Endothelial cell of umbilical vein (primary cell): Measurements from ENCODE around the gene ZNF331. TPM values are rescaled to one million over a fixed set of nuclear protein-coding genes. Genes with fewer than 3 reads are reported as not detected.

Source experiments
- BruUV-seq: library from RNA; stranded (reverse); fragments of 400-500 nt; replicated peaks from 2 replicates; lab custom pipeline; 2021; lab: Mats Ljungman, UMichigan
- CTCF ChIA-PET: fragments of 300-600, 350-600 bp; sonication (Branson Sonifier 250); formaldehyde crosslinking; loops from one replicate; lab custom pipeline; 2021; ENCODE audit warnings: antibody characterized with exemption, inconsistent platforms; lab: Charles Lee
- POLR2A ChIA-PET: fragments of 300-600, 350-600 bp; sonication (Branson Sonifier 250); formaldehyde crosslinking; loops from one replicate; lab custom pipeline; 2021; ENCODE audit warnings: antibody characterized with exemption, inconsistent platforms; lab: Charles Lee
- DNase-seq: peaks from one replicate; pipeline ENCODE4 v3.0.0-alpha.2; 2011; ENCODE audit warnings: low read depth, low spot score
- FAIRE-seq: peaks from 2 replicates; lab custom pipeline; 2011; peaks lifted over from hg19 to GRCh38; lab: Jason Lieb, UNC
- H2AFZ ChIP-seq: 2 replicates; pipeline ENCODE4 v1.6.0; 2012; ENCODE audit warnings: low read depth, low read length, control low read depth, inconsistent platforms
- H3K27ac ChIP-seq: 2 replicates; pipeline ENCODE4 v1.5.1; 2011; ENCODE audit warnings: low read depth, mild to moderate bottlenecking, control low read depth, low read length, moderate library complexity; ENCODE audit not compliant: insufficient read depth
- H3K27me3 ChIP-seq, 2 experiments: 2 replicates each; pipeline versions ENCODE4 v1.6.0 to v1.6.1; 2011; ENCODE audit warnings: low read length in 2 of 2, mixed read lengths in 1 of 2; ENCODE audit not compliant: control insufficient read depth in 2 of 2, insufficient read depth in 2 of 2
- H3K36me3 ChIP-seq, 2 experiments: 2 replicates in 1 of 2; 3 replicates in 1 of 2; pipeline ENCODE4 v1.5.1; 2011; ENCODE audit warnings: low read length in 2 of 2, mild to moderate bottlenecking in 1 of 2, moderate library complexity in 1 of 2; ENCODE audit not compliant: control insufficient read depth in 2 of 2, insufficient read depth in 2 of 2; ENCODE audit errors: extremely low read depth in 1 of 2
- H3K4me1 ChIP-seq: 3 replicates; pipeline ENCODE4 v1.5.1; 2011; ENCODE audit warnings: mild to moderate bottlenecking, low read length; ENCODE audit not compliant: control insufficient read depth, insufficient read depth; ENCODE audit errors: extremely low read depth
- H3K4me2 ChIP-seq: 2 replicates; pipeline ENCODE4 v1.6.1; 2011; ENCODE audit warnings: low read length, control low read depth, mixed read lengths; ENCODE audit not compliant: insufficient read depth
- H3K4me3 ChIP-seq, 3 experiments: fragments of 200-600 bp in 1 of 3; sonication (generic), shearing (Covaris generic) in 1 of 3; replicated peaks in 1 of 3; 2 replicates each; pipeline ENCODE4 v1.5.1; 2011 to 2016; ENCODE audit warnings: control low read depth in 3 of 3, low read length in 3 of 3, mild to moderate bottlenecking in 2 of 3, inconsistent platforms in 1 of 3, low read depth in 1 of 3, moderate library complexity in 1 of 3; ENCODE audit not compliant: insufficient read depth in 1 of 3
- H3K79me2 ChIP-seq: 2 replicates; pipeline ENCODE4 v1.6.0; 2012; ENCODE audit warnings: low read length, inconsistent platforms; ENCODE audit not compliant: control insufficient read depth, insufficient read depth
- H3K9ac ChIP-seq: replicated peaks from 2 replicates; pipeline ENCODE3; 2011; ENCODE audit warnings: low read length, control low read depth; ENCODE audit not compliant: insufficient read depth; ENCODE audit errors: extremely low read depth
- H3K9me1 ChIP-seq: replicated peaks from 3 replicates; pipeline ENCODE4 v1.6.0; 2011; ENCODE audit warnings: mild to moderate bottlenecking, low read length; ENCODE audit not compliant: control insufficient read depth, insufficient read depth; ENCODE audit errors: extremely low read depth
- H3K9me3 ChIP-seq: replicated peaks from 2 replicates; pipeline ENCODE4 v1.5.1; 2012; ENCODE audit warnings: low read length, inconsistent platforms; ENCODE audit not compliant: control insufficient read depth, insufficient read depth
- H4K20me1 ChIP-seq: replicated peaks from 2 replicates; pipeline ENCODE3; 2011; ENCODE audit warnings: mild to moderate bottlenecking, low read length; ENCODE audit not compliant: control insufficient read depth, insufficient read depth; ENCODE audit errors: extremely low read depth
- EZH2 ChIP-seq: IDR thresholded peaks from 2 replicates; pipeline ENCODE4 v1.6.1; 2012; ENCODE audit warnings: borderline replicate concordance, low read depth, mild to moderate bottlenecking, moderate library complexity, low read length, inconsistent platforms; ENCODE audit not compliant: severe bottlenecking
- FOS ChIP-seq: IDR thresholded peaks from 2 replicates; pipeline ENCODE4 v1.6.1; 2011; ENCODE audit warnings: mild to moderate bottlenecking, low read length, moderate library complexity, borderline replicate concordance; ENCODE audit not compliant: insufficient read depth
- GATA2 ChIP-seq: IDR thresholded peaks from 2 replicates; pipeline ENCODE4 v1.7.0; 2011; ENCODE audit warnings: low read depth, mild to moderate bottlenecking, moderate library complexity, mixed read lengths, low read length; ENCODE audit not compliant: insufficient read length, insufficient read depth
- JUN ChIP-seq: IDR thresholded peaks from 2 replicates; pipeline ENCODE4 v1.6.1; 2011; ENCODE audit warnings: borderline replicate concordance, low read depth; ENCODE audit not compliant: insufficient read length, insufficient read depth
- MYC ChIP-seq: IDR thresholded peaks from one replicate; pipeline ENCODE4 v1.6.1; 2011; ENCODE audit warnings: mild to moderate bottlenecking, low read depth, low read length
- POLR2A ChIP-seq: IDR thresholded peaks from 2 replicates; pipeline ENCODE4 v1.6.1; 2012; ENCODE audit warnings: low read depth, mild to moderate bottlenecking, control low read depth, low read length
- POLR2AphosphoS5 ChIP-seq: IDR thresholded peaks from 2 replicates; pipeline ENCODE4 v1.6.1; 2012; ENCODE audit warnings: low read depth, mild to moderate bottlenecking, control low read depth, low read length, moderate library complexity; ENCODE audit not compliant: insufficient read depth
- dilution Hi-C: fragments of 300-500 bp; cut with MboI; formaldehyde crosslinking; loops from one replicate; pipeline ENCODE4 v1.15.0; 2019; ENCODE audit warnings: low sequenced_read_pairs; ENCODE audit not compliant: extremely low pct_ligation_motif_present
- intact Hi-C: fragments of 100-400 bp; cut with micrococcal nuclease; formaldehyde crosslinking; loops from one replicate; pipeline ENCODE4 v1.10.0; 2022
- polyA plus RNA-seq, 4 experiments: library from polyadenylated mRNA; depleted of rRNA in 3 of 4; stranded (reverse) in 3 of 4; unstranded in 1 of 4; fragments of >200 nt; gene quantifications; 2 replicates each; pipeline versions ENCODE4 v1.2.1 to v1.2.3, GENCODE V29; 2011 to 2012; ENCODE audit warnings: missing spikeins in 1 of 4
- total RNA-seq: library from RNA; stranded (reverse); gene quantifications from 2 replicates; pipeline ENCODE4 v1.2.3, GENCODE V29; 2021
- TF ChIP-seq, protein P1 (sequence below): IDR thresholded peaks from 2 replicates; pipeline ENCODE4 v1.6.1; 2011; ENCODE audit not compliant: insufficient read depth, insufficient read length
- TF ChIP-seq, protein P2 (sequence below), 2 donors: IDR thresholded peaks; 1 replicate in 1 of 2; 2 replicates in 1 of 2; pipeline ENCODE4 v1.5.1; 2011; ENCODE audit warnings: low read length in 2 of 2, mild to moderate bottlenecking in 2 of 2, moderate library complexity in 2 of 2, control low read depth in 1 of 2, inconsistent platforms in 1 of 2, low read depth in 1 of 2; ENCODE audit not compliant: insufficient read depth in 1 of 2; ENCODE audit errors: extremely low read depth in 1 of 2

Gene ZNF331
- total and polyA plus RNA-seq, 2 donors (not counting 3 experiments of a cell fraction or from before 2014, with no cell fraction given) = 6.2 to 11.2 TPM

DNA sequence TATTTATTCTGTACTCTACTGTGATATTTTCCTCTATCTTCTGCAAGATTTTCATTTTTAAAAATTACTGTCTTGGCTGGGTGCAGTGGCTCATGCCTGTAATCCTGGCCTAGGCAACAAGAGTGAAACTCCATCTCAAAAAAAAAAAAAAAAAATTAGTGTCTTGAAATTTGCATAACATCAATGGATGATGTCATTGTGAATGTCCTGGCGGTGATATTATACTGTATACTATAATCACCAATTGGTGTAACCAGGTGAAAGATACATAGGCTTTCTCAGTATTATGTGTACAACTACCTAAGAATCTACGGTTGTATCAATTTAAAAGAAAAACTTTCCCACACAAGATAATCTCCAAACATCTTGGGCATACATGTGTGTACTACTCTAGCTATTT lies 15.2 kb downstream of the ZNF331 start:
- intact Hi-C loops (no loop called here), dilution Hi-C loops (no loop called here)
- H3K9me3 ChIP-seq = no peaks in the 10 kb centered on the region
- no peak overlapping the region for H3K9ac ChIP-seq
- no peaks in the 10 kb centered on the region for H3K4me1 ChIP-seq
- FAIRE-seq = no peak
- H2AFZ ChIP-seq = no peak overlapping the region
- no peaks in the 10 kb centered on the region for H3K36me3 ChIP-seq
- H3K4me2 ChIP-seq = no peak overlapping the region
- no peak for DNase-seq
- H3K79me2 ChIP-seq = no peaks in the 10 kb centered on the region
- H4K20me1 ChIP-seq = no peaks in the 10 kb centered on the region
- H3K9me1 ChIP-seq = no peaks in the 10 kb centered on the region
- ChIA-PET CTCF (no interaction called here), POLR2A (no interaction called here)
- no peaks in the 10 kb centered on the region for H3K27me3 ChIP-seq
- no TSS peak for BruUV-seq
- H3K4me3 ChIP-seq = no peak overlapping the region
- TF ChIP-seq POLR2AphosphoS5 (no peak), FOS (no peak), JUN (no peak), GATA2 (no peak), POLR2A (no peak), EZH2 (no peak), MYC (no peak)
- TF ChIP-seq, protein P1, sequence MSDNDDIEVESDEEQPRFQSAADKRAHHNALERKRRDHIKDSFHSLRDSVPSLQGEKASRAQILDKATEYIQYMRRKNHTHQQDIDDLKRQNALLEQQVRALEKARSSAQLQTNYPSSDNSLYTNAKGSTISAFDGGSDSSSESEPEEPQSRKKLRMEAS = no peak
- TF ChIP-seq, protein P2, sequence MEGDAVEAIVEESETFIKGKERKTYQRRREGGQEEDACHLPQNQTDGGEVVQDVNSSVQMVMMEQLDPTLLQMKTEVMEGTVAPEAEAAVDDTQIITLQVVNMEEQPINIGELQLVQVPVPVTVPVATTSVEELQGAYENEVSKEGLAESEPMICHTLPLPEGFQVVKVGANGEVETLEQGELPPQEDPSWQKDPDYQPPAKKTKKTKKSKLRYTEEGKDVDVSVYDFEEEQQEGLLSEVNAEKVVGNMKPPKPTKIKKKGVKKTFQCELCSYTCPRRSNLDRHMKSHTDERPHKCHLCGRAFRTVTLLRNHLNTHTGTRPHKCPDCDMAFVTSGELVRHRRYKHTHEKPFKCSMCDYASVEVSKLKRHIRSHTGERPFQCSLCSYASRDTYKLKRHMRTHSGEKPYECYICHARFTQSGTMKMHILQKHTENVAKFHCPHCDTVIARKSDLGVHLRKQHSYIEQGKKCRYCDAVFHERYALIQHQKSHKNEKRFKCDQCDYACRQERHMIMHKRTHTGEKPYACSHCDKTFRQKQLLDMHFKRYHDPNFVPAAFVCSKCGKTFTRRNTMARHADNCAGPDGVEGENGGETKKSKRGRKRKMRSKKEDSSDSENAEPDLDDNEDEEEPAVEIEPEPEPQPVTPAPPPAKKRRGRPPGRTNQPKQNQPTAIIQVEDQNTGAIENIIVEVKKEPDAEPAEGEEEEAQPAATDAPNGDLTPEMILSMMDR (IDR thresholded peaks at IDR 0.05; ENCODE audit: extremely low read depth in 1 of 2, insufficient read depth in 1 of 2, low read depth in 1 of 2, low read length in 2 of 2) = no peak
- H3K27ac ChIP-seq = no peak overlapping the region
